Testis (tissue), 3 donors: ENCODE measurements around the gene RBFOX1. TPM values are rescaled to one million over a fixed set of nuclear protein-coding genes. Genes with fewer than 3 reads are reported as not detected.

Experiments used
- DNase-seq: peaks from one replicate; pipeline ENCODE4 v3.0.0-alpha.2; 2019
- H3K27ac ChIP-seq, 2 donors: fragments of 200-600 bp; sonication (generic); one replicate each; pipeline ENCODE4 v1.5.1; 2019
- H3K27me3 ChIP-seq: fragments of 200-600 bp; sonication (generic); one replicate; pipeline ENCODE4 v1.5.1; 2019
- H3K36me3 ChIP-seq: fragments of 200-600 bp; sonication (generic); one replicate; pipeline ENCODE4 v1.5.1; 2017; ENCODE audit warnings: low read depth; ENCODE audit errors: missing control alignments
- H3K4me1 ChIP-seq: fragments of 200-600 bp; sonication (generic); one replicate; pipeline ENCODE4 v1.5.1; 2019
- H3K4me3 ChIP-seq, 2 donors: fragments of 200-600 bp; sonication (generic); one replicate each; pipeline ENCODE4 v1.5.1; 2017 to 2019
- H3K9me3 ChIP-seq: fragments of 200-600 bp; sonication (generic); one replicate; pipeline ENCODE4 v1.5.1; 2017
- CTCF ChIP-seq, 3 experiments: fragments of 450-650 bp in 2 of 3; fragments of 200-600 bp in 1 of 3; sonication (generic) in 1 of 3; IDR thresholded peaks; one replicate each; pipeline ENCODE4 v1.5.1; 2016 to 2019; ENCODE audit warnings: antibody characterized with exemption in 3 of 3, mild to moderate bottlenecking in 2 of 3, moderate library complexity in 1 of 3
- POLR2A ChIP-seq: fragments of 450-650 bp; IDR thresholded peaks from one replicate; pipeline ENCODE4 v1.6.1; 2017; ENCODE audit warnings: antibody characterized with exemption, mild to moderate bottlenecking, moderate library complexity
- WGBS, 2 donors: methylation state at CpG; one replicate each; pipeline ENCODE4 v1.1.5; 2018; 5-methylcytosine and 5-hydroxymethylcytosine counted together
- intact Hi-C: fragments of 100-400 bp; cut with DNase I; formaldehyde crosslinking; loops from one replicate; pipeline ENCODE4 v1.15.1; 2023; ENCODE audit warnings: low total_unique reads
- polyA plus RNA-seq: library from polyadenylated mRNA; stranded (reverse); fragments of 350-450 nt; fragmentation: Illumina TruSeq; extraction: RNeasy Lipid Tissue Mini Kit (QIAGEN cat#74804); gene quantifications from one replicate; pipeline ENCODE4 v1.2.3, GENCODE V29; 2014; ENCODE audit warnings: low read depth, low replicate concordance; ENCODE audit not compliant: insufficient read depth
- total RNA-seq, 2 donors: library from RNA; depleted of rRNA; stranded (reverse); fragments of >200 nt; gene quantifications; one replicate each; pipeline ENCODE4 v1.2.3, GENCODE V29; 2016

RBFOX1 gene
- total and polyA plus RNA-seq, 3 donors from 2014 or later, result 0.68 to 2.8 (median 1.1) TPM

- Histone ChIP-seq H3K4me1 (no peaks in the 10 kb centered on the region), H3K36me3 (no peaks in the 10 kb centered on the region), H3K4me3 (no peak overlapping the region), H3K27ac (no peak overlapping the region), H3K27me3 (no peaks in the 10 kb centered on the region), H3K9me3 (no peaks in the 10 kb centered on the region)
- TF ChIP-seq POLR2A, result no peak
- no peak for TF ChIP-seq CTCF (IDR thresholded peaks at IDR 0.05)
- 23% methylated on average over 18 of the region's 18 CpGs for WGBS, 2 donors
- intact Hi-C loops, result no loop called here
- DNase-seq, result no peak
These were observed 31.1 kb downstream of the RBFOX1 start for GRCh38 chr16:7363422-7364417.

DNA sequence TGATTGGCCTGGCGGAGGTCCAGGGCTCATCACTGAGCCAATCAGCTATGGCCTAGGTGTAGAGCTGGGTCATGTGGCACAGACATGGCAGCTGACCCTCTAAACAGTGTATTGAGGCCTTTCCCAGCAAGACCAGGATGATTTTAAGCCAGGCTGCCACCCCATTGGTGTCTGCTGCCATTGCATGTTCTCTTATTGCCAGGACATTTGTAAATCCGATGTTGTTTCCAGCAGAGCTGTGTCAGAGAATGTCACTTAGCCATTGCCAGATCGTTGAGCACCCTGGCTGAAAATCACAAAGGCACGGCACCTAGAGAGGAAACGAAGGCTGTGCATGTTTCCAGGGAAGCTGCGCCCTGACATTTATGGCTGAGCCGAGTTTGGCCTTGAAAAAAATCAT is 33.4 kb downstream of the RBFOX1 start:
- H3K36me3 ChIP-seq, result no peaks in the 10 kb centered on the region
- H3K4me3 ChIP-seq, result no peak overlapping the region
- DNase-seq, result no peak
- H3K4me1 ChIP-seq, result no peaks in the 10 kb centered on the region
- 62 to 71% methylated on average over 7 of the region's 7 CpGs for WGBS, 2 donors
- intact Hi-C loops, result no loop called here
- TF ChIP-seq POLR2A (no peak), CTCF (IDR thresholded peaks at IDR 0.05) (no peak)
- no peaks in the 10 kb centered on the region for H3K27me3 ChIP-seq
- no peak overlapping the region for H3K27ac ChIP-seq
- H3K9me3 ChIP-seq, result no peaks in the 10 kb centered on the region

GRCh38 chr16:7366993-7367880 is 34.6 kb downstream of the RBFOX1 start:
- DNase-seq, result no peak
- no peak overlapping the region for H3K4me3 ChIP-seq
- TF ChIP-seq POLR2A (no peak), CTCF (IDR thresholded peaks at IDR 0.05) (no peak)
- no peaks in the 10 kb centered on the region for H3K9me3 ChIP-seq
- H3K27me3 ChIP-seq, result no peaks in the 10 kb centered on the region
- H3K4me1 ChIP-seq, result no peaks in the 10 kb centered on the region
- H3K36me3 ChIP-seq, result no peaks in the 10 kb centered on the region
- 75 to 80% methylated on average over 8 of the region's 8 CpGs for WGBS, 2 donors
- intact Hi-C loops, result no loop called here
- no peak overlapping the region for H3K27ac ChIP-seq

GRCh38 chr16:7369204-7369603 is 36.6 kb downstream of the RBFOX1 start:
- TF ChIP-seq CTCF (IDR thresholded peaks at IDR 0.05), result no peak
- no peak for TF ChIP-seq POLR2A
- 69 to 73% methylated on average over 4 of the region's 4 CpGs for WGBS, 2 donors
- intact Hi-C loops, result no loop called here
- Histone ChIP-seq H3K9me3 (no peaks in the 10 kb centered on the region), H3K36me3 (no peaks in the 10 kb centered on the region), H3K4me3 (no peak overlapping the region), H3K27me3 (no peaks in the 10 kb centered on the region), H3K4me1 (no peaks in the 10 kb centered on the region), H3K27ac (no peak overlapping the region)
- no peak for DNase-seq
